NCI-H524 (cell line): ENCODE results near the gene FKRP.

Experiments
- DNase-seq, 2 experiments: peaks; one replicate each; lab custom pipeline; 2025; lab: John Stamatoyannopoulos, UW

Gene FKRP

DNA sequence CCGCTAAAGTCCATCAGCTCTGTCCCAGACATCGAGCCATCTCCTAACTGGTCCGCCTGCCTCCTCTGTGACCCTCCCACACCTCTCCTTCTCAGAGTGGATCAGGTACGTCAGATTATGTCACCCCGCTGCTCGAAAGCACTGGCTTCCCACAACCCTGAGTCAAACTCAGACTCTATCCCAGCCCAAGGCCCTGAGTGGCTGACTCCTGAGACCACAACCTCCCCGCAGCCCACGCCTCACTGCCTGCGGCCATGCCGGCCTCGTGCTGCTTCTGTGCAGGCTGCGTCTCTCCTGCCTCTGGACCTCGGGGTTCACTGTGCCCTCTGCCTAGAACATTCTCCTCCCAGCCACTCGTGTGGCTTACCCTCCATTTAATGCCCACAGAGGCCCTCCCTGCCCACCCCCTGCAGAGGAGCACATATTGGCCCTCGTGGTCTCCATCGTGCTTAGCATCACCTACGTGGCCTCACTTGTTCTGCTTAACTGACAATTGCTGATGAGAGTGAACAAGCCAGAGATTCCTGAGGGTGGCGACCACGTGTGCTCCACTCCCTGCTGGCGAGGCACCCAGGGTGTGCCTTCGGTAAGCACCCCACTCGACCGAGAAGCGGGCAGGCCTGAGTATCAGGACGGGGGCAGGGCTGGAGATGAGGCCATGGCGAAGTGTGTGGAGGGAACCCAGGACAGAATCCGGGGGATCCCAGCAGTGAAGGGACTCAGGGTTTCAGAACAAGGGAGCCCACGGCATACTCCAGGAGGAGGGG lies 13.5 kb upstream of the FKRP start:
- DNase-seq = no peak

DNA sequence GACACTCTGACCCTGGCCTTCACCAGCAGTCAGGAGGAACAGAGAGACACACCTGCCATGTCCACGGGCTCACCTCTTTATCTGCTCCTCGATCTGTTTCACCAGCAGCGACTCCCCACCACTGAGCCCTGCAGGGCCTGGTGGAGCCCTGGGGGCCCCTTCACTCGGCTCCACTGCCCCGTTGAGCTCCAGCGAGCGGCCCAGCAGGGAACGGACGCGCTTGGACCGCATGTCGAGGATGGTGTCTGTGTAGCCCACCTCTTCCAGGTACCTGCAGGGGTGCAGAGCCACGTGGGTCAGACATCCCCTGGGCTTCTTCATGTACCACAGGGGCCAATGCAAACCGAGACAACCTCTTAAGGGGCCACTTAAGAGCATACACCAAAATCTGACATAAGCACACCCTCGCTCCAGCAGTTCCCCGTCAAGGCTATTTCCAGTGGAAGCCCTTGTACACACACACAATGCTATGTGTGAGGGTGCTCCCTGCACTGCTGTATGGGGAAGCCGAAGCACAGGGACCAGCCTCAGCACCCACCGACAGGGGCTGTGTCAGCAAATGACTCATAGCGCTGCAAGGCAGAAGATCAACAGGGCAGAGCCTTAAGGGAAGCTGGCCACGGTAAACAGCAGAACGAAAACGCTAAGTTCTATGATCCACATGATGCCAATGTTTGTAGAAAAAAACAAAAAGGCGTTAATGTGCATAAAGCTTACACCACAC lies 12.7 kb upstream of the FKRP start:
- no peak for DNase-seq

DNA sequence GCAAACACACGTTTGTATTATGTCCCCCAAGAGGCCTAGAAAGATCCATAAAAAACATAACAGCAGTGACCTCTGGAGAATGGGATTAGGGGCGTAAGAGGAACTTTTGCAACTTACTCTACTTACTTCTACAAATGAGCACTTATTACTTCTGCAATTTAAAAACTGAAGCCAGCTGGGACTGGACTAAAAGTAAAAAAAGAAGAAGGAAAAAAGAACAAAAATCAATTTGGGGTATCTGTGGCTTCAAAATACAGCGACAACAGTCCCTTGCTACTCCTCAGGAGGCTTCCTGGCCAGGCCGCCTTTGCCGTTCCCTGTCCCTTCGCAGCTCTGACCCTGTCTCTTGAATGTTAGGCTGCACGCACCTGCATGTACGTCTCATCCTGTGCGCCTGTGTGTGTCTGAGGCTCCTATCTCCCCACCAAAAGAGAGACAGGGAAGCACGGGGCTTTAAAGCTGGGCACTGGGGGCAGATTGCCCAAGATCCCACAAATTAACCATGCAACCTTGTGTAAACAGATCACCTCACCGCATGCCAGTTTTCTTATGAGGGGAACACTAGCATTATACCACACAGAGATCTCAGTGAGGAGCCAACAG lies 12.1 kb upstream of the FKRP start:
- no peak for DNase-seq

DNA sequence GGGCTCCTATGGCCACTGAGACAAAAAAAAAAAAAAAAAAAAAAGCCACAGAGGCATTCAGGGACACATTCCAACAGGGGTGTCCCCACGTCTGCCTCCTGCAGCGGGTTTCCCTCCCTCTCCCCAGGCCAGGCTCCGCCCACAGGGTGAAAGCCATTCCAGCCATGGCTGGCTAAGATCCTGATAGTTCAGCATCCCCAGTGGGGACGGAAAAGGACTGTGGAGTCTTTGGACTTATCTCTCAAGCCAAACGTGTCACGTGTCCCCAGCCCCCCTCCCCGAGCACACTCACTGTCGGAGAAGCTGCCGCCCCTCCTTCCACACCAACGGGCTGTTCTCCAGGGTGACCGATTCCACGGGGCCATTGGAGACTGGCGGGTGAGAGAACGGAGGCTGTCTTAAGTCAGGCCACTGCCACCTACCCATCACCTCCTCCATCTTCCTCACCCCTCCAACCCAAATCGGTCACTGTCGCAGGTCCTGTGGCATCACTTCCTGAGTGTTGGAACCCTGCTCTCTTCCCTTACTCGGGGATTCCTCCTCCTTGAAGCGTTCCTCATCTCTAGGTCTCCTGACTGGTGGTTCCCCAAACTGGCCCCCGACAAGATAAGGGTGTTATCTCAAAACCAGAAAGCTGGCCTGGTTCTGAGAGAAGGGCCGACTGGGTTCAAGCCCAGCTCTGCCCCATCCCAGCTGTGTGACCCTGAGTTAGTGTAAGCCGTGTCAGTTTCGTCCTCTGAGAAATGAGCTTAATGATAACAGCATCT lies 9.1 kb upstream of the FKRP start:
- no peak for DNase-seq

DNA sequence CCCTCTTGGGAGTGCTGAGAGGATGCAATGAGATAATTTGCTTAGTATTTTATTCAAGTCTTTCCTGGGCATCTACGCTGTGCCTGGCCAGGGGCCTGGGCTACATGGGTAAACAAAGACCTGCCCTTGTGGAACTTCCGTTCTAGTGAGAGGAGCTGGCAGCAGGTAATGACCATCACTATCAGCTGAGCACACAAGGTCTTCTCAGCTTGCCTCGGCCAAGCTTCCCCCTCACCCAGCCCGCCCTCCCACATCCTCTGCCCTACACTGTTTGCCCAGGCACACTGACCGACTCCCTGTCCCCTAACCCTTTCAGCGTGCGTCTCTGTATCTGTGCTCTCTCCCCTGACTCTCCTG lies 8.6 kb upstream of the FKRP start:
- DNase-seq = no peak

DNA sequence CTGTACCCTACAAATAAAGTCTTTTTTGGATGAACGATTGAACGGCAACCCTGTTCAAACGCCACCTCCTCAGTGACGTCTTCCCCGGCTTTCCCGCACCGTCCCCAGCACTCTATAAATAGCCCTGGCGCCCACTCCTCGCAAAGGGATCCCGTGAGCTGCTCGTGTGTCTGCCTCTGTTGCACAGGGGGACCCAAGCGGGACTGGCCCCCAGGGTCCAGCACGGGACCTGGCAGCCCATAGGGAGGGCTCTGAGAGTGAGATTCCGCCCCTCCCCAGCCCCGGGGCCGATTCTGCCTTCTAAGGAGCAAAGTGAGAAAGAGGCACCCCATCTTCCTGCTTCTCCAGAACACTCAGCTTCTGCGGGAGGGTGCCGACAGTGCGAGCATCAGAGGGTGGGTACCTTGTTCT lies 8.1 kb upstream of the FKRP start:
- DNase-seq = no peak

DNA sequence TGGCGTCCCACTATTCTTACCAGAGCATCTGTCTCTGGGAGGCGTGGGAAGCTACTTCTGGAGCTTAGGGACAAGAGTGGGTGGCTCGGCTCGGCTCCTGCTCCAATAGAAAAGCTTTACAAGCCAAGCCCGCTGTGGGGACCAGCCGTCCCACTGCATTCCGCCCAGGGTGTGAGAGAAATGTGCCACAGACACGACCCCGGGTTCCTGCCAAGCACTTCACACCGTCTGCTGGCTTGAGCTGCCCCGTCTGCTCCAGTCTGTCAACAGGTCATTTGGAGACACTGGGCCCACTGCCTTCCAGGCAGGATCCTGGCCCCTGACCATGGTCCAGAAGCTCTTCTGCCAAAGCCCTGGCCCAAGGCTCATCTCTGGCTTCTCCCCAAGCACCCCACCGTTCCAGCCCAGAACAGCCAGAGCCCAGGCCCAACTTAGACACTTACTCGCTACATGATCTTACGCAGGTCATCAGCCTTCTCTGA lies 6.5 kb upstream of the FKRP start:
- DNase-seq = no peak

DNA sequence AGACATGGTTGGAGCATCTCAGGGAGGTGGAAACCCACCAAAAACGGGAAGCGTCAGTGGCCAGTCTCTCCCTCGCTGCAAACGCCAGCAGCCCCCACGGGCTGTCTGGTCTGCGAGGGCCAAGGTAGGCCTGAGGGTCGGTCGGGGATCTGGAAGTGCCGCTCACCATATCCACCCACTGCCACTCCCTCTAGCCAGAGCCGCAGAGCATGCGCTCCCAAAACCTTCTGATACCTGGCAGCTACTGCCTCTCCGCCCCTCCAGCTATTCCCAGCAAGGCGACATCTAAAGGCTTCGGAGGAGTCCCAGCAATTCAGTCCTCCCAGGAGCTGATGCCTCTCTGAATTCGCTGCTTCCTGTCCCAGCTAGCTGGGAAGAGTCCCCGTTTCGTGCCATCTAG lies 4.4 kb upstream of the FKRP start:
- DNase-seq = no peak

DNA sequence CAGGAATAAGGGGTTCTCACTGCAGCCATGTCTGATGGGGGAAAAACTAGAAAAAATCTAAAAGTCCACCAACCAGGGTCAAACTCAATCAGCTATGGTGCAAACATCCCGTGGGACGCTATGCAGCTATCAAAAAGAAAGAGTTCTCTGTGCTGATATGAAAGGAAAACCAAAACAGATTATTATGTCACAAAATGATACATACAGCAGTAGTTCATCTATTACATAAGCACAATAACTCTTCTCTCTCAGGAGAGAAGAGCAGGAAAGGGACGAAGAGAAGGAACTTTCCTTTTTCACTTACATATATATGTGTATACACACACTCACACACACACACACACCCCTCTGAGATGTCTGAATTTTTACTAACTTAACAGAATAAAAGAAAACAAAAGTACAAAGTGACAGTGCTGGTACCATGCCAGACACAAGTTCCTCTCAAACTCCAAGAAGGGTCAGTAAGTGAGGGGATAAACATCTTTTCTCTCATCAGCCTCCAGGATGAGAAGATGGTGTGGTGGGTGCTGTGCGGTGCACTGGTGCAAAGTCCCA lies 2.9 kb upstream of the FKRP start:
- no peak for DNase-seq

DNA sequence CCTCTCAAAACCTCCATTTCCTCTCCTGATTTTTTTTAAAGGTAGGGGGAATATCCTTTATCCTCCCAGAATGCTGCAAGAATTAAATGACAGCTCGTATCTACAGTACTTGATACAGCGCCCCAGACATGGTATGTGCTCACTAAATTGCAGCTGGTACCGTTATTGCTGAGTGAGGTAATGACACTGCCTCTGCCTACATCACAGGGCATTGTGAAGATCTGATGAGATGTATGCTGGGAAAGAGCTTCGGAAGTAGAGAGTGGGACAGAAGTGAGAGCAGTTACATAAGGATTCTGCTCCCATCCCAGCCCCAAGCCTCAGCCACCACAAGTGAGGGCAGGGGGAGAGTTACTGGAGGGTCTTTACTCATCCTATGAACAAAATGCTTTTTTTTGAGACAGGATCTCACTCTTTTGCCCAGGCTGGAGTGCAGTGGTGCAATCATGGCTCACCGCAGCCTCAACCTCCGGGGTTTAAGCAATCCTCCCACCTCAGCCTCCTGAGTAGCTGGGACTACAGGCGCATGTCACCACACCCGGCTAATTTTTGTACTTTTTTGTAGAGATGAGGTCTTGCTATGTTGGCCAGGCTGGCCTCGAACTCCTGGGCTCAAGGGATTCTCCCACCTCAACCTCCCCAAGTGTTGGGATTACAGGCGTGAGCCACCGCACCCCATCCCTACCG lies 1.7 kb upstream of the FKRP start:
- no peak for DNase-seq

DNA sequence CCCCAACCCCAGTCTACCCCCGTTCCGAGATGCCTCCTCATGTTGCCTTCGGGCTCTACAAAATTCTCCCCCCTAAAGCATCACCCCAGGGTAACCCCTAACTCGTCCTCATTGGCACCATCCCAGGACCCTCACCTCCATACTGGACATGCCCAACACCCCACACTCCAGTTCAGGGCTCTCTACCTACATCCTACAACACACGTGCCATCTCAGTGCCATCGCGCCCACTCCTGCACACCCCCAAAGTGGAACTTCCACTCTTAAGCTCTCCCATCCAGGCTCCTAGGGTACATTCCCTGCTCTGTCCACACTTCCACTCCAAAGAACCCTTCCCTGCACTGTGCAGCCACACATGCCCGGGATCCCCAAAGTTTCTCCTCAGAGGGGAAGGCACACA lies 827 bp upstream of the FKRP start:
- DNase-seq = no peak

DNA sequence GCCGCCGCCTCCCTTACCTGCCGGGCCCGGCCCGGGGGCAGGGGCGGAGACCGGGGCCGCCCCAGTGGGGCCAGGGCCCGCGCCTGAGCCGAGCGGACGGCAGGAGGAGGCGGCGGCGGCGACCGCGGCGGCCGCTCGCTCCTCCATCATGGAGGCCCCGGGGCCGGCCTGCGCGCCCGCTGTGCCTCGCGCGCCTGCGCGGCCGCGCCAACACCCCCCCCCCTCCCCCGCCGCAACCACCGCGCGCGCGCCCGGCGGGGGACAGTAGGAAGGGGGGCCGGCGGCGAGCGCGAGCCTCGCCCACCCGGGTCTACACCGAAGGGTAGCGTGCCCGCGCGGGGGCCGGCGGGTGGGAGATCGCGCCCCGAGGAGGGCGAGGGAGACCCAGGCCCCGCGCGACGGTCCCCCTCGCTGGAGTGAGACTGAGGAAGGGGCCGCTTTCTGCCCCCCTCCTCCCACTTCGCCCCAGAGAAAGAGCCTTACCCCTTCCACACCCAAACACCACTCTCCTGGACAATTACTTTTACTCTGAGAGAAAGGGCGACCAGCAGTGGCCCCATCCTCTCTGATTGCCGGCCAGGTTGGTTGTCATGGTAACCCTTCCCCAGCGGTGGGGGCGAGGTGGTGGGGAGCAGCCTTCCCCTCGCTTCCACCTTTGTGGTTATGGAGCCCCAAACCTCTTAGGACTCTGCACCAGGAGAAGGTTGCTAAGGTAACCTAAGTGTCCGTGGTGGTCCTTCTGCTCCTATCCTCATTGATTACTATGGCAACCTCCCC lies 612 bp downstream of the FKRP start, which contains the start of gene STRN4:
STRN4 (minus strand) TSS at position 170 of the 777 bp plus-strand sequence; CDS start at position 150, 20 bp downstream.
- DNase-seq = peak in 1 of 2 experiments; percentile 61

DNA sequence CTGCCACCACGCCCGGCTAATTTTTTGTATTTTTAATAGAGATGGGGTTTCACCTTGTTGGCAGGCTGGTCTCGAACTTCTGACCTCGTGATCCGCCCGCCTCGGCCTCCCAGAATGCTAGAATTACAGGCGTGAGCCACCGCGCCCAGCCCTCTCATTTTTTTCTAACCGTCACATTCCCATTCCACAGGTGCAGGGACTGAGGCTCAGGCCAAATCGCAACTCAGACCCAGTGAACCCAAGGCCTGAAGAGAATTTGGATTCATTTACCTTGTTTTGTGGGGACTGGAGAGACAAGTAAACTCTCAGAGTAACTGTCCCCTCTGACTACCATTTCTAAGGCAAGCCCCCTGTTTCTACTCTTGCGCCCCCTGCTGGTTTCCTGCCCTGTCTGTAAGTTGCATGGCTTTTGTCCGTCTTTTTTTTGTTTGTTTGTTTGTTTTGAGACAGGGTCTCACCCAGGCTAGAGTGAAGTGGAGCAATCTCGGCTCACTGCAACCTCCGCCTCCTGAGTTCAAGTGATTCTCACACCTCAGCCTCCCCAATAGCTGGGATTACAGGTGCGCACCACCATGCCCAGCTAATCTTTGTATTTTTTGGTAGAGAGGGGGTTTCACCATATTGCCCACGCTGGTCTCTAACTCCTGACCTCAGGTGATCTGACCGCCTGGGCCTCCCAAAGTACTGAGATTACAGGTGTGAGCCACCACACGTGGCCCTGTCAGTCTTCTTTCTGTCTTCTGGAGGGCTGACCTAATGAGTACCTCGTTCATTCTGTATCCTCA lies 2.7 kb downstream of the FKRP start:
- DNase-seq = peak in 1 of 2 experiments; percentile 35

DNA sequence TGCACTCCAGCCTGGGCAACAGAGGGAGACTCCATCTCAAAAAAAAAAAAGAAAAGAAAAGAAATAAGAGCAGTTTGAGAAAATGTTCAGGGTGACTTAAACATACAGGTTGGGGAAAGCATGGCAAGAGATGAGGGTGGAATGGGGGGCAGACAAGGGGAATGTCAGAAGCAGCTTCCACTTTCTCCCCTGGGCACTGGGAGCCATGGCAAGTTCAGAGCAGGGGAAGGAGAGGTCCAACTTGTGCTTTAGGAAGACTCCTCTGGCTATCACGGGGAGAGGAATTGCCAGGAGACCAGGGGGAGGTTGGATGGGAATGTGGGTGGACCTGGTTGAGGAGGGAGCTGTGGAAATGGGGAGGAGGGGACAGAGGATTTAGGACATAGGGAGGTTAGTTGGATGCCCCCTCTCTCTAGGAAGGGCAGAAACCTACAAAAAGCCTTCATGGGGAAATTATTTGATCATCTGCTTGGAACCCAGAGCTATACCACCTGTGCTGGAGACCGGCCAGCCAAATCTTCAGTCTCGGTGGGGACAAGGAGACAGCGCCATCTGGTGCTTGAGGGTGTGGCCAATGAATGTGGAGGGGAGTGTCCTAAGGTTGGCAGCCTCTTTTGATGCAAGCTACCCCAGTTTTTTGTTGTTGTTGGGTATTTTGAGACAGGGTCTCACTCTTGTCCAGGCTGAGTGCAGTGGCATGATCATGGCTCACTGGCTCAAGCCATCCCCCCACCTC lies 7.7 kb downstream of the FKRP start:
- DNase-seq = peak; percentile 75

DNA sequence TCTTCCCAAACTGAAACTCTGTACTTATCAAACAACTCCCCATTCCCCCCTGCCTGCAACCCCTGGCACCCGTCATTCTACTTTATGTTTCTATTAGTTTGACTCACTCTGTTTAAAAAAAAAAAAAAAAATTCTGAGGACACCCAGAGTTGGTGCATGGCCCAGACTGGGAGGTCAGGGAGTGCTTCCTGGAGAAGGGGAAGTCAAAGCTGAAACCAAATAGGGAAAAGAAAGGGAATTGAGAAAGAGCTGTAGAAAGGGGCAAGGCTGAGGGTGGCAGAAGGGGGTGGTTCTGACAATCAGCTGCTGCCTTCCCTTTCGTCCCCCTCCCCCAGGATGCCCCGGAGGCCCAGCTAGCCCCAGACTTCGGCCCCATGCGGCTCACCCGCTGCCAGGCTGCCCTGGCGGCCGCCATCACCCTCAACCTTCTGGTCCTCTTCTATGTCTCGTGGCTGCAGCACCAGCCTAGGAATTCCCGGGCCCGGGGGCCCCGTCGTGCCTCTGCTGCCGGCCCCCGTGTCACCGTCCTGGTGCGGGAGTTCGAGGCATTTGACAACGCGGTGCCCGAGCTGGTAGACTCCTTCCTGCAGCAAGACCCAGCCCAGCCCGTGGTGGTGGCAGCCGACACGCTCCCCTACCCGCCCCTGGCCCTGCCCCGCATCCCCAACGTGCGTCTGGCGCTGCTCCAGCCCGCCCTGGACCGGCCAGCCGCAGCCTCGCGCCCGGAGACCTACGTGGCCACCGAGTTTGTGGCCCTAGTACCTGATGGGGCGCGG lies 9.4 kb downstream of the FKRP start:
- DNase-seq = no peak

DNA sequence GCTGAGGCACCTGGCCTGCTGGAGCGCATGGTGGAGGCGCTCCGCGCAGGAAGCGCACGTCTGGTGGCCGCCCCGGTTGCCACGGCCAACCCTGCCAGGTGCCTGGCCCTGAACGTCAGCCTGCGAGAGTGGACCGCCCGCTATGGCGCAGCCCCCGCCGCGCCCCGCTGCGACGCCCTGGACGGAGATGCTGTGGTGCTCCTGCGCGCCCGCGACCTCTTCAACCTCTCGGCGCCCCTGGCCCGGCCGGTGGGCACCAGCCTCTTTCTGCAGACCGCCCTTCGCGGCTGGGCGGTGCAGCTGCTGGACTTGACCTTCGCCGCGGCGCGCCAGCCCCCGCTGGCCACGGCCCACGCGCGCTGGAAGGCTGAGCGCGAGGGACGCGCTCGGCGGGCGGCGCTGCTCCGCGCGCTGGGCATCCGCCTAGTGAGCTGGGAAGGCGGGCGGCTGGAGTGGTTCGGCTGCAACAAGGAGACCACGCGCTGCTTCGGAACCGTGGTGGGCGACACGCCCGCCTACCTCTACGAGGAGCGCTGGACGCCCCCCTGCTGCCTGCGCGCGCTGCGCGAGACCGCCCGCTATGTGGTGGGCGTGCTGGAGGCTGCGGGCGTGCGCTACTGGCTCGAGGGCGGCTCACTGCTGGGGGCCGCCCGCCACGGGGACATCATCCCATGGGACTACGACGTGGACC lies 10.1 kb downstream of the FKRP start:
- no peak for DNase-seq

DNA sequence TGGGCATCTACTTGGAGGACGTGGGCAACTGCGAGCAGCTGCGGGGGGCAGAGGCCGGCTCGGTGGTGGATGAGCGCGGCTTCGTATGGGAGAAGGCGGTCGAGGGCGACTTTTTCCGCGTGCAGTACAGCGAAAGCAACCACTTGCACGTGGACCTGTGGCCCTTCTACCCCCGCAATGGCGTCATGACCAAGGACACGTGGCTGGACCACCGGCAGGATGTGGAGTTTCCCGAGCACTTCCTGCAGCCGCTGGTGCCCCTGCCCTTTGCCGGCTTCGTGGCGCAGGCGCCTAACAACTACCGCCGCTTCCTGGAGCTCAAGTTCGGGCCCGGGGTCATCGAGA lies 10.7 kb downstream of the FKRP start:
- no peak for DNase-seq

DNA sequence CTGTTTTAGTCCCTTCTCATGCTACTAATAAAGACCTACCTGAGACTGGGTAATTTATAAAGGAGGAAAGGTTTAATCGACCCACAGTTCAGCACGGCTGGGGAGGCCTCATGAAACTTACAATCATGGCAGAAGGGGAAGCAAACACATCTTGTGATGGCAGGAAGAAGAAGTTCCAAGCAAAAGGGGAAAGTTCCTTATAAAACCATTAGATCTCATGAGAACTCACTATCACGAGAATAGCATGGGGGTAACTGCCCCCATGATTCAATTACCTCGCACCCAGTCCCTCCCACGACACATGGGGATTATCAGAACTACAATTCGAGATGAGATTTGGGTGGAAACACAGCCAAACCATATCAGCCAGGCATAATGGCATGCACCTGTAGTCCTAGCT lies 13.3 kb downstream of the FKRP start:
- DNase-seq = no peak
